ENCODE results near the gene TBC1D23.

GRCh38 chr3:100269001-100269400 lies 8.2 kb downstream of the TBC1D23 start:
- TF ChIP-seq TCF7L2 (IDR thresholded peaks at IDR 0.05; ENCODE audit: borderline replicate concordance, low read depth, low read length): no peak
- no peak for TF ChIP-seq CTCF (tag by site-specific recombination; IDR thresholded peaks at IDR 0.05)
